Peyer's patch (tissue), 4 donors: ENCODE data around the gene NEU2.

ENCODE experiments used
- CTCF ChIP-seq, 6 experiments: fragments of 450-650 bp in 4 of 6; fragments of 200-600 bp in 2 of 6; sonication (generic) in 1 of 6; IDR thresholded peaks; one replicate each; pipeline ENCODE4 v1.5.1; 2017 to 2019; ENCODE audit warnings: antibody characterized with exemption in 6 of 6, mild to moderate bottlenecking in 3 of 6, moderate library complexity in 1 of 6
- POLR2A ChIP-seq, 2 donors: fragments of 450-650 bp; IDR thresholded peaks; one replicate each; pipeline ENCODE4 v1.5.1; 2017; ENCODE audit warnings: antibody characterized with exemption in 2 of 2, mild to moderate bottlenecking in 2 of 2, moderate library complexity in 2 of 2

- TF ChIP-seq CTCF (IDR thresholded peaks at IDR 0.05) (no peak), POLR2A (IDR thresholded peaks at IDR 0.05) (no peak)
Observed at GRCh38 chr2:233022561-233022960, 9.9 kb upstream of the NEU2 start.
